Cardiac fibroblast (primary cell): ENCODE measurements around the gene RC3H1.
"Not testable (repeated sequence)": the region's sequence is repeated elsewhere in the genome, so short reads cannot be mapped to it uniquely, and the experiment has no call there.

Experiments
- DNase-seq, 2 donors: peaks; one replicate each; pipeline versions ENCODE4 v3.0.0 to v3.0.0-alpha.2; 2010; ENCODE audit warnings: low read depth in 2 of 2
- H3K4me3 ChIP-seq, 2 donors: replicated peaks in 1 of 2; 1 replicate in 1 of 2; 2 replicates in 1 of 2; pipeline ENCODE4 v1.5.1; 2011; ENCODE audit warnings: low read depth in 2 of 2, low read length in 2 of 2, mild to moderate bottlenecking in 2 of 2, moderate library complexity in 1 of 2
- CTCF ChIP-seq: IDR thresholded peaks from one replicate; pipeline ENCODE4 v1.5.1; 2011; ENCODE audit warnings: low read depth, mild to moderate bottlenecking, low read length, inconsistent platforms

RC3H1 gene

GRCh38 chr1:174022080-174022975 is at the start of gene RC3H1:
Gene RC3H1 (minus strand): TSS chr1:174022357. CDS start chr1:173992985, 29,372 bp downstream.
- peak; percentile 77 to 83 for DNase-seq
- no peak for TF ChIP-seq CTCF
- peak within 1 kb of the TSS; percentile 81 to 93 for H3K4me3 ChIP-seq

- no peak for TF ChIP-seq CTCF
- H3K4me3 ChIP-seq, result no peak overlapping the region
- no peak for DNase-seq
These were observed 48.5 kb upstream of the RC3H1 start for GRCh38 chr1:174070614-174071013.

- no peak overlapping the region for H3K4me3 ChIP-seq
- peak; percentile 5 to 31 for DNase-seq
- no peak for TF ChIP-seq CTCF
These were observed 45.8 kb upstream of the RC3H1 start for GRCh38 chr1:174068000-174068399.

- DNase-seq, result peak in 1 of 2 donors; percentile 41
- H3K4me3 ChIP-seq, result no peak overlapping the region
- TF ChIP-seq CTCF, result no peak
These were observed 37.9 kb upstream of the RC3H1 start for GRCh38 chr1:174060090-174060489.

GRCh38 chr1:174058624-174059023 is 36.5 kb upstream of the RC3H1 start:
- TF ChIP-seq CTCF, result no peak
- no peak for DNase-seq

GRCh38 chr1:174056609-174057008 is 34.5 kb upstream of the RC3H1 start:
- H3K4me3 ChIP-seq, DNase-seq: not testable (repeated sequence)

More at GRCh38 chr1:174058624-174059023, 36.5 kb upstream of the RC3H1 start:
- no peak overlapping the region for H3K4me3 ChIP-seq

- DNase-seq, H3K4me3 ChIP-seq: not testable (repeated sequence)
These were observed 33.6 kb upstream of the RC3H1 start for GRCh38 chr1:174055797-174056196.

- DNase-seq, result no peak
- H3K4me3 ChIP-seq, result no peak overlapping the region
- TF ChIP-seq CTCF, result no peak
These were observed 31.7 kb upstream of the RC3H1 start for GRCh38 chr1:174053826-174054225.
